NOMO-1 treated with dmso at 0.1 percent for 144 hours (cell line): Measurements from ENCODE around the gene TRAF7.
"Not testable (repeated sequence)": the region's sequence is repeated elsewhere in the genome, so short reads cannot be mapped to it uniquely, and the experiment has no call there.

ENCODE experiments used
- DNase-seq: peaks from one replicate; lab custom pipeline; 2025; ENCODE audit not compliant: unreplicated experiment; lab: John Stamatoyannopoulos, UW

The TRAF7 gene

GRCh38 chr16:2197765-2198164 lies 42.2 kb downstream of the TRAF7 start:
- no peak for DNase-seq

GRCh38 chr16:2198283-2198682 lies 42.7 kb downstream of the TRAF7 start:
- DNase-seq, result no peak

- DNase-seq, result no peak
Measured at GRCh38 chr16:2199095-2199494, 43.5 kb downstream of the TRAF7 start.

DNA sequence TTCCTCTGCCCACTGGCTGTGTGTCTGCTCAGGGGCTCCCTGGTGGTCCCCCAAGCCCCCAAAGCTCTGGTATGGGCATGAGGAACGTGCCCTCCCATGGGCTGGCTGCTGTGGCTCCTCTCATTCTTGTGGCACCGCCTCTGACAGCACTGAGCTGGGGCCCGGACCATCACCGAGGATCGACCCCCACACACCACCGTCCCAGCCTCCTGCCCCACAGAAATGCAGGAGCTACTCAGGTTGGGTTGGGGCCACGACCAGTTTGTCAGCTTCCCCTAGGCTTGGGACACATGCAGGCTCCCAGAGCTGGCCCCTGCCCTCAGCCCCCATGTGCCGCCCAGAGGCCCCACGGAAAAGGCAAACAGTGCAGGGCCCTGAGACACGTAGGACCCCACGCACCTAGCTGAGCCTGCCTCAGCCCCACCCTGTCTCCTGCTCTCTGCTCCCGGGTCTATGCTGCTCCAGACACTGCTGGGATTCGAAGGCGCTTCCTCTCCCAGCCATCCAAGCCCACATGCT lies 44.1 kb downstream of the TRAF7 start:
- no peak for DNase-seq

DNA sequence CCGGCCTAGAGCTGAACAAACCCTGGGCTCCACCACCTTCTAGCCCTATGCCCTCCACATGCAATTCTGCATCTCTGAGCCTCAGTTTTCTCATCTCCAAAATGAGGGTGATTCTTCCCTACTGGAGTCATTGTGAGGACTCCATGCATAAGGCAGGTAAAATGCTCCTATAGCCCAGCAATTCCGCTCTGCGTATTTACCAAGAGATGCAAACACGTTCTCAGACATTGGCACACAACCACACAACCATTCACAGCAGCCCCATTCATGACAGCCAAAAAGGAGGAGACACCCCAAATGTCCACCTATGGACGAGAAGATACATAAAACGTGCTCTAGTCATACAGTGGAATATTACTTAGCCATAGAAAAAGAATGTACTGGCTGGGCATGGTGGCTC lies 44.7 kb downstream of the TRAF7 start:
- DNase-seq, result no peak

GRCh38 chr16:2203119-2203688 lies 47.6 kb downstream of the TRAF7 start:
- DNase-seq, result not testable (repeated sequence)

- no peak for DNase-seq
Measured at GRCh38 chr16:2204416-2205103, 49.0 kb downstream of the TRAF7 start.

- DNase-seq, result peak; percentile 62
Measured at GRCh38 chr16:2205104-2205966, 49.8 kb downstream of the TRAF7 start, which contains the start of gene MLST8. TSS of gene MLST8 (plus strand) at chr16:2205454. CDS start at chr16:2206086, 632 bp downstream.

DNA sequence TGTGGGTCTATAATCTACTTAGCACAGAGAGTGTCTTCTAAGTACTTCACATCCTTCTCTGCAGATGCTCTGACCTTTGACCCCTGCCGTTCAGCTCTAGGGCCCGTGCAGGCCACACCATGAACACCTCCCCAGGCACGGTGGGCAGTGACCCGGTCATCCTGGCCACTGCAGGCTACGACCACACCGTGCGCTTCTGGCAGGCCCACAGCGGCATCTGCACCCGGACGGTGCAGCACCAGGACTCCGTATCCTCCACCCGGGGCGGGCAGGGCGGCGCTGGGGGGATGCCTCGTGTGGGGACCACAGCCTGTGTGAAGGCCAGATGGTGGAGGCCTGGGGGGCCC lies 50.4 kb downstream of the TRAF7 start:
- no peak for DNase-seq

- DNase-seq, result no peak
Measured at GRCh38 chr16:2206420-2206779, 50.8 kb downstream of the TRAF7 start.

- DNase-seq, result no peak
Measured at GRCh38 chr16:2206780-2207433, 51.3 kb downstream of the TRAF7 start.

- DNase-seq, result no peak
Measured at GRCh38 chr16:2207872-2208271, 52.3 kb downstream of the TRAF7 start.

DNA sequence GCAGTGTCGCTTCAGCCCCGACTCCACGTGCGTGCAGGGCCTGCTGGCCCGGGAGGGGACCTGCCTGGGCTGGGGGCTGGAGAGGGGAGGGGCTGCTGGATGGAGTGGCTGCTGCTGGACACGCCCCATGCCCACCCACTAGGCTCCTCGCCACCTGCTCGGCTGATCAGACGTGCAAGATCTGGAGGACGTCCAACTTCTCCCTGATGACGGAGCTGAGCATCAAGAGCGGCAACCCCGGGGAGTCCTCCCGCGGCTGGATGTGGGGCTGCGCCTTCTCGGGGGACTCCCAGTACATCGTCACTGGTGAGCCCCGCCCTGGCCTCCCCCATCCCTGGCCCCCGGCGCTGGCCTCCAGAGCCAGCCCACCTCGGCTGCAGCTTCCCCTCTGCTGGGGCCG lies 52.7 kb downstream of the TRAF7 start:
- no peak for DNase-seq

- no peak for DNase-seq
Measured at GRCh38 chr16:2208772-2209171, 53.2 kb downstream of the TRAF7 start.

- DNase-seq, result no peak
Measured at GRCh38 chr16:2209258-2210008, 53.9 kb downstream of the TRAF7 start.

- no peak for DNase-seq
Measured at GRCh38 chr16:2210009-2210332, 54.4 kb downstream of the TRAF7 start.

- DNase-seq, result no peak
Measured at GRCh38 chr16:2210386-2211365, 55.1 kb downstream of the TRAF7 start, which contains the start of gene BRICD5. TSS of gene BRICD5 (minus strand) at chr16:2210863. CDS start at chr16:2210833, 30 bp downstream.

DNA sequence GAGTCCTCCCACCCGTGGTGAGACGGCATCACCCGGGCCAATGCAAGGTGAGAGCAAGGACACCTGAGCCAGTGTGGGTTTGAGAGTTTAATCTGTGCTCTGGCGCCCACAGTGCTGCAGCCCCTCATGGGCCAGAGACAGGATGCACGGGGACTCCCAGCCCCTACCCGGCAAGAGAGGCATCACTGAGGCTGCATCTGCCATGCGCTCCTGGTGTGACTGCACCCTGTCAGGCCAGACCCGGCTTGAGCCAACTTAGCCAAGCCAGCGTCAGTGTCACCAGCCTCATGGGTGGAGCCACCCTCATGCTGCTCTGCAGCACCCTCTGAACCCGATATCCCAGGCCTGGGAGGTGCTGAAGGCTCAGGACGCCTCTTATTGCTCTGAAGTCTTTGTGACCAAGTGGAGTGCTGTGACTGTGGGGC lies 56.4 kb downstream of the TRAF7 start:
- no peak for DNase-seq
